Fibroblast of skin of left biceps (primary cell): ENCODE results near the gene ZNF761.
A peak's percentile ranks its signal among the peaks of the same experiment; 100 is the strongest.
"Not testable (repeated sequence)": the region's sequence is repeated elsewhere in the genome, so short reads cannot be mapped to it uniquely, and the experiment has no call there.

Experiments
- DNase-seq, 2 experiments: peaks; one replicate each; pipeline ENCODE4 v3.0.0-alpha.2; 2013; ENCODE audit warnings: low read depth in 2 of 2

ZNF761 gene

DNA sequence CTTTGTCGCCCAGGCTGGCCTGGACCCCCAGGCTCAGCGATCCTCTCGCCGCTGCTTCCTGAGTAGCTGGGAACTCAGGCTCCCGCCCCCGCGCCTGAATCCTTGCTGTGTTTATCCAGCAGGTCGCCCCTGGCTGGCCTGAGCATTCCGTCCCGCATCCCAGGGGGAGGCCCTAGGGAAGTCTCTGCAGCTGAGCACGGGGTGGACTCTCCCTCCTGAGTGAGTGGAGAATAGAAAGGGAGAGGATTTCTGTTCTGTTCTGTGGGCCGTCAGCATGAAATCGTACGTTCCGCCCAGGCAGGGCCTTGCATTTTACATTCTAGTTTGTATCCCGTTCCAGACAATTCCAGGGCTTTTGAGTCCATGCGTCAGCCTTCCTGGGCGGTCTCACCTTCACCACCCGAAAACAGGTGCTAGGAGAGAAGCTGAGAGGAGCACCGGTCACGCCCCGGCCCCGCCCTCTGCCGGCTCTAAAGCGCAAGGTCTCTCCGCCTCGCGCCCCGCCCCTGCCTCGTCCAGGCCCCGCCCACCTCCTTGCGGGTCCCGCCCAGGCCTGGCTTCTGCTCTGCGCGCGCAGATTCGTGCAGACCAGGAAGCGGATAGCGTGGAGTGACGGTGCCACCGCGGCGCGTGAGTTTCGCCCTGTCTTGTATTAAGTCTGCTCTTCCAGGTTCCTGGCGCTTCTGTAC lies at the start of gene ZNF761:
Gene ZNF761, plus strand, starts transcription at position 586 of the 689 bp plus-strand sequence. CDS start 15,285 bp downstream, outside the sequence.
- DNase-seq, result peak; percentile 57 to 62

DNA sequence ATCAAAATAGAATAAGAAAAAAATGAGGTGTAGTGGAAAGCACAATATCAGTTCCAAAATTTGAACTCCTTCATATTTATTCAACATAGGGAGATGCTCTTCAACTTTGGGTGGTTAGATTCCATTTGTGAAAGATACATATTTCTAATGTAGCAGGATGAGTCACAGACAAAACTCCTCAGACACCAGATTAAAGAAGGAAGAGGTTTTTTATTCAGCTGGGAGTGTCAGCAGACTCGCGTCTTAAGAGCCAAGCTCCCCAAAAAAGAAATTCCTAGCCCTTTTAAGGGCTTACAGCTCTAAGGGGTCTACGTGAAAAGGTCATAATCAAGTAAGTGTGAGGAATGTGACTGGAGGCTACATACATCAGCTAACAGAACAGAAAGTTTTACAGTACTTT lies 43.6 kb upstream of the ZNF761 start:
- DNase-seq, result no peak

GRCh38 chr19:53388904-53389303 lies 42.9 kb upstream of the ZNF761 start:
- no peak for DNase-seq

GRCh38 chr19:53389571-53389970 lies 42.2 kb upstream of the ZNF761 start:
- no peak for DNase-seq

DNA sequence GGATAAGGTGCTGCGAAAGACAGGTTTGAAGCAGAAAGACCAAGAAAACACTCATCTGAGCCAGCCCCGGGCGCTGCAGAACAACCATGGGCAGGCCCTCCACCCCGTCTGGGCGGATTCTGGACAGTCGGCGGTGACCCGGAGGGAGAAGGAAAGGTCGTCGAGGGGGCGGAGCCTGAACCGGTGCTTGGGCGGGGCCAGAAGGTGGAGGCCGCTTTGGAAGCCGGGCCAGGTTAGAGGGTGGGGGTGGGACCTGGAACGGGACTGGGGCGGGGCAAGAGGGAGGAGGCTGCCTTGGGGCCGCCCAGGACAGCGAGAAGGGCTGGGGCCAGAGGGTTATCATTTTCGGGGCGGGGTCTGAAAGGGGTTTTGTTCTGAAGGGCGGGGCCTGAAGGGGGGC lies 41.8 kb upstream of the ZNF761 start:
- no peak for DNase-seq

GRCh38 chr19:53394522-53394973 lies 37.2 kb upstream of the ZNF761 start:
- no peak for DNase-seq

GRCh38 chr19:53394974-53395839 lies 36.6 kb upstream of the ZNF761 start, which contains the start of gene ZNF765:
ZNF765 (plus strand) TSS chr19:53395149; CDS start chr19:53398016, 2,867 bp downstream.
- peak; percentile 76 to 77 for DNase-seq

DNA sequence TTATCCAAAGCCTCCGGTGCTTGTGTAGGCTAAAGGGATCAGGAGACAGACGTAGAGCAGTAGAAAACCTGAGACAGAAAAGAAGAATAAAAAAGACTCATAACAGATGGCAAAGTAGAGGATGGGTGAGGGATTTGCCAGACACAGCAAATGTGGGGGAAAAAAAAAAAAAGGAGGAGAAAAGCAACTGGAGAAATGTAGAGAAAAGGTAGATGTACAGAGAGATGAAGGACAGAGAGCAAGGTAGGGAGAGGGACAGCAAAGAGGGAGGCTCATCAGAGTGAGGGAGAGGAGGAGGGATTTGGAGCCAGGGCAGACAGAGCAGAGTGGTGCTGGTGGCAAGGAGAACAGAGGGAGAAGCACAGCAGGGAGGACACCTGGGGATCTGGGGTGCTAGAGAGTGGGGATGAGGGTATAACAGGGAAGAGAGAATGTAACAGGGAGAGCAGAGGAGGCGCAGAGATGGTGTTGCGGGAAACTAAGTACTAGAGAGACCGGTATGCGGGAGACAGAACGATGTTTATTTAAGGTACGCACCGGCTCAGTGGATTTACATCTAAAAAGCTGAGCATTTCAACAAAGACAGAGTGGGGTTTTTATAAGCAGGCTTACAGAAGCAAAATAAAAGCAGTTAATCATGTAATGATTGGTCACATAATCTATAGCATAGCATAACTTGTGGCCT lies 35.8 kb upstream of the ZNF761 start:
- not testable (repeated sequence) for DNase-seq

GRCh38 chr19:53396525-53396868 lies 35.3 kb upstream of the ZNF761 start:
- no peak for DNase-seq

- not testable (repeated sequence) for DNase-seq
Observed at GRCh38 chr19:53397918-53398317, 33.9 kb upstream of the ZNF761 start.

DNA sequence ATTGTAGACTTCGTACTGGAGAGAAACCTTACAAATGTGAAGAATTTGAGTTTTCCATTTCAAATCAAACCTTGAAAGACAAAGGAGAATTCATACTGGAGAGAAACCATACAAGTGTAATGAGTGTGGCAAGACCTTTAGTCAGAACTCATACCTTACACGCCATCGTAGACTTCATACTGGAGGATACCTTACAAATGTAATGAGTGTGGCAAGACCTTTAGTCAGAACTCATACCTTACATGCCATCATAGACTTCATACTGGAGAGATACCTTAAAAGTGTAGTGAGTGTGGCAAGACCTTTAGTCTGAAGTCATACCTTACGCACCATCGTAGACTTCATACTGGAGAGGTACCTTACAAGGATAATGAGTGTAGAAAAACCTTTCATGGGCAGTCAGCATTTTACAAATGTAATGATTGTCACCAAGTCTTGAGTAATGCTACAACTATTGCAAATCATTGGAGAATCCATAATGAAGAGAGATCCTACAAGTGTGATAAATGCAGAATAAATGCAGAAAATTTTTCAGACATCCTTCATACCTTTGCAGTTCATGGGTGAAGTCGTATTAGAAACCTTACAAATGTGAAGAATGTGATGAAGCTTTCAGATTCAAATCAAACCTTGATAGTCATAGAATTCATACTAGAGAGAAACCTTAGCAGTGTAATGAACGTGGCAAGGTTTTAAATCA lies 22.1 kb upstream of the ZNF761 start:
- no peak for DNase-seq

DNA sequence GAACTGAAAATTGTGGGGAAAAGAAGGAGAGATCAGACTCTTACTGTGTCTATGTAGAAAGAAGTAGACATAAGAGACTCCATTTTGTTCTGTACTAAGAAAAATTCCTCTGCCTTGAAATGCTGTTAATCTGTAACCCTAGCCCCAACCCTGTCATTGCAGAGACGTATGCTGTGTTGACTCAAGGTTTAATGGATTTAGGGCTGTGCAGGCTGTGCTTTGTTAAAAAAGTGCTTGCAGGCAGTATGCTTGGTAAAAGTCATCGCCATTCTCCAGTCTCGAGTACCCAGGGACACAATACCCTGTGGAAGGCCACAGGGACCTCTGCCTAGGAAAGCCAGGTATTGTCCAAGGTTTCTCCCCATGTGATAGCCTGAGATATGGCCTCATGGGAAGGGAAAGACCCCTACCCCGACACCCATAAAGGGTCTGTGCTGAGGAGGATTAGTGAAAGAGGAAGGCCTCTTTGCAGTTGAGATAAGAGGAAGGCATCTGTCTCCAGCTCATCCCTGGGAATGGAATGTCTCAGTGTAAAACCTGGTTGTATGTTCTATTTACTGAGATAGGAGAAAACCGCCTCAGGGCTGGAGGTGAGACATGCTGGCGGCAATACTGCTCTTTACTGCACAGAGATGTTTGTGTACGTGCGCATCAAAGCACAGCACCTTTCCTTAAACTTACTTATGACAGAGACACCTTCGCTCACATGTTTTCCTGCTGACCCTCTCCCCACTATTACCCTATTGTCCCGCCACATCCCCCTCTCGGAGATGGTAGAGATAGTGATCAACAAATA lies 11.1 kb upstream of the ZNF761 start:
- not testable (repeated sequence) for DNase-seq

DNA sequence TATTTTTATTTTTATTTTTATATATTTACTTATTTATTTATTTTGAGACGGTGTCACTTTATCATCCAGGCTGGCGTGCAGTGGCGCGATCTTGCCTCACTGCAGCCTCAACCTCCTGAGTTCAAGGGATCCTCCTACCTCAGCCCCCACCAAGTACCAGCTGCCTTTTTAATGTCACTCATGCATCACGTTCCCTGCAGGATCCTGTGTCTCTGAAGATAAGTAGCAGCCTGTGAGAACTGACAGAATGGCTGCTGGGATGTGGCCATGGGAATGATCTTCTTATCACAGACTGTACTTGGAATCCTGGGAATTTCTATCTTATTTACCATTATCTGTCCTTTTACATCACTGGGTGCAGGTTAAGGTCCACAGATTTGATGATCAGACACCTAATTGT lies 9.2 kb upstream of the ZNF761 start:
- no peak for DNase-seq

- DNase-seq, result not testable (repeated sequence)
Observed at GRCh38 chr19:53423074-53423473, 8.7 kb upstream of the ZNF761 start.

- DNase-seq, result not testable (repeated sequence)
Observed at GRCh38 chr19:53423680-53424079, 8.1 kb upstream of the ZNF761 start.

DNA sequence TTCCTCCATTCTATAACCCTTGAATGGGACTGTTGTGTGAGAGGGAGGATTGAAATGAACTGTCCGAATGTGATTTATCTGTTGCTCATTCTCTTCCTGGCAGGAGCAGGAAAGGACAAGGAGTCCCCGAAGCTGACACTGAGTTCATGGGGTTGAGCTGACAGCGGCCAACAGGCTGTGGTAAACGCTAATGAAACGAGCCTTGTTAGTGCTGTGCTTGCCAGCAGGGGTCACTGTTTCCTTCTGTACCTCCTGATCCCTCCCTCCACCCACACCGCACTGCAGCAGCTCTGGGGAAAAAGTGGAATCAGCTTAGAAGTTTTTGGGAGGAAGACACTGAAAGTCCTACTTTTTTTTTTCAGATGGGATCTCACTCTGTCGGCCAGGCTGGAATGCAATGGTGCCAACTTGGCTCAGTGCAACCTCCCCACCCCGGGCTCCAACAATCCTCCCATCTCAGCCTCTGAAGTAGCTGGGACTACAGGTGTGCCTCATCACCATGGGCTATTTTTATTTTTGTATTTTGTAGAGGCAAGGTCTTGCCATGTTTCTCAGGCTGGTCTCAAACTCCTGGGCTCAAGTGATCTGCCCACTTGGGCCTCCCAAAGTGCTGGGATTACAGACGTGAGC lies 6.7 kb upstream of the ZNF761 start:
- DNase-seq, result no peak

- DNase-seq, result no peak
Observed at GRCh38 chr19:53432088-53432661, 391 bp downstream of the ZNF761 start.

DNA sequence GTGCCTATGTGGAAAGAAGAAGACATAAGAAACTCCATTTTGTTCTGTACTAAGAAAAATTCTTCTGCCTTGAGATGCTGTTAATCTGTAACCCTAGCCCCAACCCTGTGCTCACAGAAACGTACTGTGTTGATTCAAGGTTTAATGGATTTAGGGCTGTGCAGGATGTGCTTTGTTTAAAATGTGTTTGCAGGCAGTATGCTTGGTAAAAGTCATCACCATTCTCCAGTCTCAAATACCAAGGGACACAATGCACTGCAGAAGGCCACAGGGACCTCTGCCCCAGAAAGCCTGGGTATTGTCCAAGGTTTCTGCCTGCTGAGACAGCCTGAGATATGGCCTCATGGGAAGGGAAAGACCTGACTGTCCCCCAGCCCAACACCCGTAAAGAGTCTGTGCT lies 12.0 kb downstream of the ZNF761 start:
- not testable (repeated sequence) for DNase-seq

- not testable (repeated sequence) for DNase-seq
Observed at GRCh38 chr19:53447196-53447595, 15.4 kb downstream of the ZNF761 start.

DNA sequence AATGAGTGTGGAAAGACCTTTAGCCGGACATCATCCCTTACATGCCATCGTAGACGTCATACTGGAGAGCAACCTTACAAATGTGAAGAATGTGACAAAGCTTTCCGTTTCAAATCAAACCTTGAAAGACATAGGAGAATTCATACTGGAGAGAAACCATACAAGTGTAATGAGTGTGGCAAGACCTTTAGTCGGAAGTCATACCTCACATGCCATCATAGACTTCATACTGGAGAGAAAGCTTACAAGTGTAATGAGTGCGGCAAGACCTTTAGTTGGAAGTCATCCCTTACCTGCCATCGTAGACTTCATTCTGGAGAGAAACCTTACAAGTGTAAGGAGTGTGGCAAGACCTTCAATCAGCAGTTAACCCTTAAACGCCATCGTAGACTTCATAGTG lies 24.0 kb downstream of the ZNF761 start:
- DNase-seq, result no peak
